Femur (tissue), 1 donor: Measurements from ENCODE around the gene ABTB2.

Experiments used
- DNase-seq: peaks from one replicate; pipeline ENCODE4 v3.0.0-alpha.2; 2017

Gene ABTB2

DNA sequence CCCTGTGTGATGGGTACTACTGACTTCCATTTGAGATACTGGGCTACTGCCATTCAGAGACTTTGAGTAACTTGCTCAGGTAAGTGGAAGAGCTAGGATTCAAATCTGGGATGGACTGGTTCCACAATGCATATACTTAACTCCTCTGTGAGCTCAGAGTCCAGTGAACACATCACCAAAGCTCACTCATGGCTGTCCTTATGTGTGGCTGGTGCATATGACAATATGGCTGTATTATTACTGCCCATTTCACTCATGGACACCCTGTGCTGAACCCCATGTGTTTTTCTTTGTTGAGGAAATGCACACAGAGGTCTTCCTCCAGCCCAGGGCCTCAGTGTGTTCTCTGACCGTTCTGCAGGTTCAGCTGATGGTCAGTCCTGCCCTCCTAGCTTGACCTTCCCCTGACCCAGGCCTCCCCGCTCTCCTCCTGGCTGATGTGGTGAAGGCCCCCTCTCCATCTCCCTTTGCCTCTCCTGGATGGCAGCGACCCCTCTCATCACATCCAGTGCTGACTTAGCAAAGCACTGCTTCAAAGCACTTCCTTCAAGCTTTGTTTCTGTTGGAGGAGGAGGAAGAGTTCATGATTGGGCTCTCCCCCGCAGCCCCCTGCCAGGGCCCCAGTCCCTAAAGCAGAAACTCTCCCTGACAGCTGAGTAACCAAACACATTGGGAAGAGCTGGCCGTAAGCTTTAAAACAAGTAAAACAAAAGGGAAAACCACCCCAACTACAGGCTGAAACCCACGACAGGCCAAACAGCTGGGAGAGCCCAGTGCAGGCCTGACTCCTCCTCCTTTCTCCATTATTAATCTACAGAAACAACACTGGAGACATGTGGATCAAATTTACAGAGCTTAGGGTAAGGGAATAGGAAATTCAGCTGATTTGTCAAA lies 151.2 kb downstream of the ABTB2 start:
- peak; percentile 73 for DNase-seq

DNA sequence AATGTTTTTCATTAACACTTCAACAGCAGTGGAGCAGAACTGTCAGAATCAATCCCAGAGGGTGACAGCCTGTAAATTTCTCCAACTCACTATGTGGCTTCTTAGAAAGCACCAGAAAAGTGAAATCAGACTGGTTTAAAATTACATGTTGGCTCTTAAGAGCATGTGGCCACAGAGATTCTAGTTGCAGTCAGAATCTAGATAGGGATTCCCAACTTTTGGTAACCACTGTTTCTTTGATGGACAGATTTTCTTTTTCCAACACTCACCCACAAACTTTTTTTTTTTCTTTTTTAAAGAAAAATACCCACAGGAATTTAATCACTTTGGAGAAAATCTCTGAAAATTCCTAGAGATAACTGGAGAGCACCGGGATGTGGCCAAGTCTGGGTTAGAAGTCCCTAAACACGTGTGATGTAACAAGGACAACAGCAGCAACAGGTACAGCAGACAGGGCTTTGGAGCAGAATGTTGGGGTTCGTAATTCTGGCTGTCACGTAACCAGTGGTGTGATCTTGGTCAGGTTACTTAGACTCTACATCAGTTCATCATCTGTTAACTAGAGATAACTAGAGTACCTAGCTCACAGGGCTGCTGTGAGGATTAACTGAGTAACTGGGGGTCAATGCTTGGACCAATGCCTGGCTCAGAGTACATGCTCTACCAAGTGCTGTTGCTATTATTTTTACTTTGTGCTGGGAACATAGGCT lies 152.3 kb downstream of the ABTB2 start:
- DNase-seq: no peak

DNA sequence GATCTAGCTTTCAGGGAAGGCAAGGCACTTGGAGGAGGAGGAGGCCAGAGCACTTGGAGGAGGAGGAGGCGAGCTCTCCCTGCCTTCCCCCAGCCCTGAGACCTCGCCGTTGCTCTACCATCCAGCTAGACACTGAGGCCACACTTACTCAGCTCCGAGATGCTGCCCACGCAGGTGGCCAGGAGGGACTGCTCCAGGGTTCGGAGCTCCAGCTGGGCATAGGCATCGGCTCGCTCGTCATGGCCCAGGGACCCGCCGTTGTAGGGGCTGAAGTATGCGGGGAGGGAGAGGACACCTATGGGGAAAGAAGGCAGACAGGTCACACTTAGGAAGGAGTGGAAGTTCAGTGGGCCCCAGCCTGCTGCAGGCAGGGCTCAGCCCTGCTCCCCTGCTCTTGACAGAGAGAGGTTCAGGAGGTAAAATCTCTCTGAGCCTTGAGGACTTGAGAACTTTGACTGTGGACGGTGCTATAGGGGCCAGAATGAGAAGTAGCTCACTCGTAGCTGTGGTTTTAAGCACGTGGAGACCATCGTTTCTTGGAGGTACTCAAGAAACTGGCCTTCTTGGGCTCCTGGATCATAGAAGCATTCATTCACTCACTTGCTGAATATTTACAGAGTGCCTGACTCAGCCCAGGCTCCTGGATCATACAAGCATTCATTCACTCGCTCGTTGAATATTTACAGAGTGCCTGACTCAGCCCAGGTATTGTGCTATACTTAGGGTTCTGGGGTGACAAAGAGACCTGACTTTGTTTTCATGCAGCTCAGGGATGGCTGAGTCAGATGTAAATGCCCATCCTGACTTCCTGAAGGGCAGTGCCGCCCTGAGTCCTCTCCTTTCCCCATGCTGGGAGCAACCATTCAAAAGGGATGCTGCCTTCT lies 153.2 kb downstream of the ABTB2 start:
- no peak for DNase-seq

DNA sequence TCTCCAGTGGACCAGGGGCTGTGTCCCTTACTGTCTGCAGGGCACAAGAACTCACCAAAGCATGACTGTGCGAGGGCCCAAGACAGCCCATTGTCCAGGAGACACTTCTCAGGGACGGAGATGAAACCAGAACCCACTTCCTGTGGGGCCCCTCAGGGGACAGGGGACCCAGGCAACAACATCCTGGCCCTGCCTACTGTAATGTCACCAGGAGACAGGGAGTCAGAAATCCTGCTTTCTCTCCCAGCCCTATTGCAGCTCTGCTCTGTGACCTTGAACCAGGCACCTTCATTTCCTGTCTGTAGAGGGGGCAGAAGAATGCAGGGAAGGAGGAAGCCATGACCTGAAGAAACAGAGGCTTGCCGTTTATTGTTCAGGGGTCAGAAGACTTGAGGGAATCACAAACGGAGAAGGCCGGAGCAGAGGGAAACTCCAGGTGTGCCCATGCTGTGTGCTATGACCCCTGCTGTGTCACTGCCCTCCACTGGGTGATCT lies 154.4 kb downstream of the ABTB2 start:
- no peak for DNase-seq

DNA sequence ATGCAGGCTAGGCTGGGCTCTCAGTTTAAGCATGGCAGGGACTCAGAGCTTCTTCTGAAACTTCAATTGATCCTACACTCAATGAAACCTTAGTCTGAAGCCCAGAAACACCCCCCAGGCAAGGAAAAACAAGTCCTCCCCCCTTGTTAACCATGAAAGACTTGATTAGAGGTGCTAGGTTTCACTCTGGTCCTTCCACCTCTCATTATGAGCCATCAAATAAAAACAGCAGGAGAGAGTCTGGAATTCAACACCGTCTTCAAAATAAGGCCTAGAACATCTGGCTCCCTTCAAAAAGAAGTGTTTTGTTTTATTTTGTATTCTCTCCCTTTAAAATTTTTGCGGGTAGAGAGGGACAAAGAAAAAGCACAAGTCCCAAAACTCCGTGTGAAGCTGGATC lies 156.7 kb downstream of the ABTB2 start:
- no peak for DNase-seq

DNA sequence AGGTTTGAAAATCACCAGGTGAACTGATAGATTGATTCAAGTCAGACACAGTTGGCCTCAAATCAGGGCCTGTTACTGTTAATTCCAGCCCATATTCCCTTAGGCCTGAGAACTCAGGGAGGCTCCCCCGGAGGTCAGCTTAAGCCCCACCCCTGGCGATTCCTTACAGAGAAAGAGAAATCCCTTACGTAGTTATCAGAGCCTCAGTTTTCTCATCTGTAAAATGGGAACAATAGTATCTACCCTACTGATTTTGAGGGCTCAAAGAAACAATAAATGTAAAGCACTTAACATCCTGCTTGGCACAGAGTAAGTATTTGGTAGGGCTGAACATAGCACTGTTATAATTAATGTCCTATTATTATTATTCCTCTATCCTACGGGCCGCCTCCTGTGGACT lies 158.3 kb downstream of the ABTB2 start:
- DNase-seq: no peak

DNA sequence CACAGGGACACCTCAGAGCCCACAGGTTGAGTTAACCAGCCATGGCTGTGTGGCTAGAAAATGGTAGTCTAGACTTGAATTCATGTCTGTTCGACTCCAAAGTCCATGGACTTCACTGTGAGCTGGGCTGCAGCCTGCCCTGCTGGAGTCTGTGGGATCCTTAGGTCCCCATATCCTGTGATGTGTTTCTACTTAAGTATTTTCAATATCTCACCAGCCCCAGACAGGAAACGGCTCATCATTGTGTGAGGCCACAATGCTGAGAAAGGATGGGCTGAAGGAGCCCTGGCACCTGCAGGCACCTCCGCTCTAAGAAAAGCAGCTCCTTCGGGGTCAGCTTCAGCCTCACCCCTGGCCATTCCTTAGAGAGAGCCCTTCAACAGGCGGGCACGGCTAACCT lies 159.3 kb downstream of the ABTB2 start:
- no peak for DNase-seq

DNA sequence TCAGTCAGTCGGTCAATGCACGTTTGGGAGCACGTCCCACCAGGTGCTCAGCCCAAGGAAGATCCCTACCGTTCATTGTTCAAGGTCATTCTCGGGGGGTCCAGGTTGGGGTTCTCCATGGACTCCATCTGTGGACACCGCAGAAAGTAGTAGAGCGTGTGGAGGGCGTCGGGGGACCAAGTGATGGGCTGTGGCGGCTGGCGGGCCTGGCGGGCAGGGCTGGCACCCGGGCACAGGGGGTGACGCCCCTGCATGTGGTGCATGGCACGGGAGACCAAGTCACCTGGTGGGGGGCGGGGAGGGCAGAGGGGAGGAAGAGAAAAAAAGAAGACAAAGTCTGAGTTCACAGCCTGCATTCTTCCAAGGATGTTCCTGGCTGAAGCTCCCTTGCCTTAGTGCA lies 160.6 kb downstream of the ABTB2 start:
- no peak for DNase-seq

DNA sequence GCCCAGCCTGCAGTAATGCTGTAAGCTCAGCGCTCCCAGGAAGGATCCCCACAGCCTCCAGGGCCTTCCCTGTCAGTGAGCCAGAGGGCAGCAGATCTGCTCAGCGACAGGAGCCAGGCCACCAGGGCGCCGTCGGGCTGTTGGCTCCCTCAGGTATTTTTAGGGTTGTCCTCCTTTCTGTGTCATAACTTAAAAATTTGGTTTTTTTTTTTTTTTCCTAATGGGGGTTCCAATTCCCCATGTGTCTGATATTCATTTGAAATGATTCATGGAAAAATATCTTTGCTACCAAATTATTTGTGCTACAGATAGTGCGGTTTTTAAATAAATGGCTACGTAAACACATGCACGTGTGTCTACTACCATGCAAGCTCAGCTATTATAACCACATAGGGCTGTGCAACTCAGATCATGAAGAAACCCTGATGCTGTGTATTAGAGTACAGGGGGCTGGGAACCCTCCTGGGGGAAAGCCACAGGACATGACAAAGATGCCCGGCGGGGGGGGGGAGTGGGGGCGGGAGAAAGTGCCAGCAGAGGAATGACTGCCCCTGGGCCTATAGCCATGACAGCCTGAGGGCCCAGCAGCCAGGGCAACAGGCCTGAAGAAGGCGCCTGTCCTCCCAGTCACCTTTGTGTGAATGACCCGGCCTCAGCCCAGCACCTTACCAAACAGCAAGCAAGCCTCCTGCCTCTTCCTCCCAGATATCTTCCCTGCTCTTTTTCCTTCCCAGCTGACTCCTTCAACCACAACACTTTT lies 163.1 kb downstream of the ABTB2 start:
- no peak for DNase-seq

DNA sequence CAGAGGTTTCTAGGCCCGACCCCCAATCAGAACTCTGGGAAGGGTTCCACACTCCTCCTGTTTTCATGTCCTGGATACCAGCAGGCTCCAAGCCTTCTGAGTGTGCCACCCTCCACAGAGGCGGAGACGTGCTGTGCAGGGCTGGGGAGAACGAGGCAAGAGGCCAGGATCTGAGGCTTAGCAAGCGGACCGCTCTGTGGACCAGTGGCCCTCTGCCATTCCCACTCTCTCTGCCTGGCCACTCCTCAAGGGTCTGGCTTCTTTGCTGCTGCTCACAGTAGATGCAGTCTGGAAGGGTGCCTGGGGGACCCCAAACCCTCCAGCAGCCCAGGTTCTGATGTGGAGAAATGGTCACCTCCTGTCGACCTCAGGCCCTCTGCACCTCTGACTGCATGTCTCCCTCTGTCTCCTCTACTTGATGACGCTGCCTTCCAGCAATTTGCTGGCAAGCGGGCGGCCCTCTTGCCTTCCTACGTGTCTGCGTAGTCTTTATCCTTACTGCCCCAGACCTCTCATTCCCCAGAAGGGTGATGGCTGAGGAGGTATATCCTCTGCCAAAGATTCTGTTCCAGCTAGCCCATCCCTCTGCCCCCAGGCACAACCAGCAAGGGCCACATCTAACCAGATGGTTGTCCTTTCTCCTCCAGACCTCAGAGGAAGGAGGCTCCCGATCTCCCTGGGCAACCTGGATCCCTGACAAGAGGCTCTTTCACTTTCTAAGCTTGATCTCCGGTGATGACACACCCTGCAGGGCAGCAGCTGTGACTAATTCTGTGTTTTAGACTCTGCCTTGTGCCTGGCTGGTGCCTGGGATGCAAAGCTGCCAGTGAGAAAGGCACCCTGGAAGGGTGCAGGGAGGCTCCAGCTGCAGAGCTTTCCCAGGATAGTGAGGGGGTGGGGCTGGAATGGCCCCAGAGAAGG lies 165.1 kb downstream of the ABTB2 start:
- peak; percentile 74 for DNase-seq

DNA sequence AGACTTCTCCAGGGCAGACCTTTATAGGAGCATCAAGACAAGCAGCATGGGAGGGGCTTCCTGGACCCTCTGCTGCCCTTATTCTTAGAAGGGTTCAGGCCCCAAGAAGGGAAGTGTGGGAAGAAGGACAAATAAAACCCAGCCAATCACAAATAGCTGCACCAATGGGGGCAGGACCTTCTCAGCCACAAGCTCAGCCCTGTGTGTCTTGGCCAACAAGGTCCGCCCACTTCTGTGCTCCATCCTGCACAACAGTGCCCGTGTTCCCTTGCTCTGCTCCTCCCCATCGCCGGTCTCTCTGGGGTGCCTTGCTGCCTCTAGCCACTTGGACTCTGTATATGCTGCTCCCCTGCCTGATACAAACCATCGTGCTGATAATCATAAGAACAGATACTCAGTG lies 166.2 kb downstream of the ABTB2 start:
- no peak for DNase-seq

DNA sequence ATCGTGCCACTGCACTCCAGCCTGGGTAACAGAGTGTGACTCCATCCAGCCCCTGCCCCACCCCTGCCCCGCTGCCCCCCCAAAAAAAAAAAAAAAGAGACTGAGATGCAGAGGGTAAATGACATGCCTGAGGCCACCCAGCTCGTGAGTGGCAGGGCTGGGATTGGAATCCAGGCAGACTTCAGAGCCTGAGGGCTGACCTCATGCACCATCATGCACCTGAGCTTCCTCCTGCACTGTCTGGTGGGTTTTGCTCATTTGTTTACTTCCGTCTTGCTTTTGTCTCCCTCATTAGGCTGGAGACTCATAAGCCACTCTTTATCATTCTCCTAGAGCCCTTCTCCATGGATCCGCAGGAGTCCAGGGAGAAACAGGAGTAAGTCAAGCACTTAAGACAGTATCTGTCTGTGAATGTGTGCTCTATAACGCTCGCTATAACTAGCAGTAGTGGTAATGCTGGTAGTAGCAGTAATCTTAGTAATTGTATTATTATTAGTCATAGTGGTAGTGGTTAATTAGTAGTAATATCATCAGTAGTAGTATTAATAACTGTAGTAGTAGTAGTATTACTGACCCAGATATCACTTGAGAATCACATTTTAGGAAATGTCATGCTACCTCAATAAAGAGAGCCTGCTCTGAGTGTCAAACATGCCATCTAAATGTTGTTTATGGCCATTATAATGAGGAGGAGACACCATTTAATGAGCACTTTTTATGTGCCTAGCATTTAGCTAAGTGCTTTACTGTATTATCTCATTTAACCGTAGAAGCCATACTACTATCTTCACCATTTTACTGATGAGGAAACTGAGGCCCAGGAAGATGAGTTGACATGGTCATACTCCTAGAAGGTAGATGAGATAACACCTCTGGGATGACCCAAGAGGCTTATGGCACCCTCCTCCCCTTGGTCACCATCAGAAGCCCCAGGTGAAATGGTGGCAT lies 167.3 kb downstream of the ABTB2 start:
- DNase-seq: no peak

DNA sequence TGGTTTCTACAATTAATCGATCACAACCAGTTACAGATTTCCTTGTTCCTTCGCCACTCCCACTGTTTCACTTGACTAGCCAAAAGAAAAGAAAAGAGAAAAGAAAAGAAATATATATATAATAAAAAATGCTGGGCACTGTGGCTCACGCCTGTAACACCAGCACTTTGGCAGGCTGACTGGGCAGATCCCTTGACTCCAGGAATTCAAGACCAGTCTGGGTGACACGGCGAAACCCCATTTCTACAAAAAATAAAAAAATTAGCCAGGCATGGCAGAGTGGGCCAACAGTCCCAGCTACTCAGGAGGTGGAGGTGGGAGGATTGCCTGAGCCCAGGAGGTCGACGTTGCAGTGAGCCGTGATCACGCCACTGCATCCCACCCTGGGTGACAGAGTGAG lies 168.6 kb downstream of the ABTB2 start:
- DNase-seq: no peak

DNA sequence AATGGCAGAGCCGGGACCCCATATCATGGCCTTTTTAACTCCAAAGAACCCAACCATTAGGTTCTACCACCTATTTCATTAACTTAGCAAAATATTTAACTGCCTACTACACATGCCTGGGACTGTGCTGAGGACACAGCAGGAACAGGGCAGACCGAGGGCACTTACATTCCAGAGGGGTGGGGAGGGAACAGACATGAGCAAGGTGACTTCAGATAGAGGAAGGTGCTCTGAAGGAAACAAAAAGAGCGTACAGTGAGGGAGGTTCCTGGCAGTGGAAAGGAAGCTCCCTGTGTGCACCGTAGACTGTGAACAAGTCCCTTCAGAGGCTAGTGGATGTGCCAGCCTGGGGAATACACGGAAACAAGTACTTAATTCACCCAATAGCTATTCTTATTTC lies 169.6 kb downstream of the ABTB2 start:
- no peak for DNase-seq

DNA sequence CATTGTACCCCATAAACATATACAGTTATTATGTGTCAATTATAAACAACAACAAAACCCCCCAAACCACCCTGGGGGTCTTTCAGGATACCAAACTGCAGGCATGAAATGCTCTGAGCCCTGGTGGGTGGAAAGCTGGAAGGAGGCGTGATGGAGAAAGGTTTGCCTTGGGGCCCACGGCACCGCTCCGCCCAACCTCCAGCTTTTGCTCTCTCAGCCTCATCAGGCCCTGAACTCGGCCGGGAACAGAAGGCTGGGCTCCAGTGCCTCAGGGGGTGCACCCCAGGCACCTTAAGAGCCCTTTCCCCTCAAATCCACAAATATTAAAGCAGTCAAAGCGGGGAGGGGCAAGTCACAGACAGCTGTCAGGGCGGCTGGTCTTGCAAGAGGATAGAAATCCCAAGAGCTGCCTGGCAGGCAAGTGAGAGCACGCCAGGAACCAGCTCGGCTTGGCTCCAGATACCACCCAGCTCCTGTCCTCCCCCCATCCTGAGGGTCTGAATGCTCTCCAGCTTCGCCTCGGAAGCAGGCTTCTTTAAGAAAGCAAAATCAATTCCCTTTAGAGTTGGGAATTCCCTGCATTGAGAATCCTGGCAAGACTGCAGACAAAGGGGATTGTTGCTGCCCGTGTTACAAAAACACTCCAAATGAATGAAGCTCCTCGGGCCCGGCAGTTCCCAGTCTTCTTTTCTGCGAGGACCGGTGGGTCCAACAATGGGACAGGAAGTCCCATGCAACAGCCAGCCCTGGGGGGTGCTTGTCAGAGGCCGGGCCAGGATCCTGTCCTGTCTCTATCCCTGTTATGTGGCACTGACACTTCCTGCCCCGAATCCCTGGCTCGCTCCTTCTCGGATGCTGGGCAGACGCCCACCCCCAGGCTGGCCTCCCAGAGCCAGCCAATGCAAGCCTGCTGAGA lies 171.6 kb downstream of the ABTB2 start:
- DNase-seq: no peak

DNA sequence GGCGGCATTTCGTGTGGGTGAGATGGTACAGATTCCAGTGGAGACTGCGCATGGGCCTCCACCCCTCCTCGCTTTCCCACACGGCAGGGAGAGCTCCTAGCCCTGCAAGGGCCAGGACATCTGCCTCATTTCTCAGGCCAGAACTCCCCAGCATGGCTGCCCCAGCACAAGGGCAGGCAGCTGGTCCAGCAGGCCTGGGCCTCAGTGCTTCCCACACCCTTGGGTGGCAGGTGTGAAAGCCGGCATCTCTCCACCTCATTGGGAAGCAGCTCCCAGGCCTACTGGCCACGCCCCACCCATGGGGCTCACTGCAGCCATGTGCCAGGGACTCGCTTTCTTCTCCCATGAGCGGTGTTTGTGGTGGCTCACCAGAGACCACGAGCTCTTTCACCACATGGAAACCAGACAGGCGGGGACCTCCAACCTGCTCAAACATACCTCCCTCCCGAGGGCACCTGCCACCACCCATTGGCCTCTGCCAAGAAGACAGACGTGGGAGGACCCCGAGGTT lies 173.2 kb downstream of the ABTB2 start:
- no peak for DNase-seq

DNA sequence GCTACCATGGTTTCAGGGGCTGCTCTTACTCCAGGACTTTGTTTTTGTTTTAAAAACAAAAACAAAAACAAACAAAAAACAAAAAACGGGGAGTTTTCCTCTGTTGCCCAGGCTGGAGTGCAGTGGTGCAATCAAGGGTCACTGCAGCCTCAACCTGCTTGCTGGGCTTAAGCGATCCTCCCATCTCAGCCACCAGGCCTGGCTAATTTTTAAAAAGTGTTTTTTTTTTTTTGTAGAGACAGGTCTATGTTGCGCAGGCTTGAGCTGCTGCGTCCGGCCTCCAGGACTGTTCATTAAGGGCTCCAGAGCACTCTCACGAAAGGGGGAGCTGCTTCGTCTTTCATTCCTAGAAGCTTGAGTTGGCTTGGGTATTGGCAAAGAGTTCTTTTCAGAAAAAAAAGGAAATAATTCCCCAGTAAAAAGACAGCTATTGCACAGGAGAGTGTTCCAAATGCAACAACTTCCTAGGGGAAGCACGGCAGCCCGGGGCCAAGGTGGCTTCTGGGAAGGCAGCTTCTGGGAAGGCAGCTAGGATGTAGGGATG lies 173.9 kb downstream of the ABTB2 start:
- no peak for DNase-seq

DNA sequence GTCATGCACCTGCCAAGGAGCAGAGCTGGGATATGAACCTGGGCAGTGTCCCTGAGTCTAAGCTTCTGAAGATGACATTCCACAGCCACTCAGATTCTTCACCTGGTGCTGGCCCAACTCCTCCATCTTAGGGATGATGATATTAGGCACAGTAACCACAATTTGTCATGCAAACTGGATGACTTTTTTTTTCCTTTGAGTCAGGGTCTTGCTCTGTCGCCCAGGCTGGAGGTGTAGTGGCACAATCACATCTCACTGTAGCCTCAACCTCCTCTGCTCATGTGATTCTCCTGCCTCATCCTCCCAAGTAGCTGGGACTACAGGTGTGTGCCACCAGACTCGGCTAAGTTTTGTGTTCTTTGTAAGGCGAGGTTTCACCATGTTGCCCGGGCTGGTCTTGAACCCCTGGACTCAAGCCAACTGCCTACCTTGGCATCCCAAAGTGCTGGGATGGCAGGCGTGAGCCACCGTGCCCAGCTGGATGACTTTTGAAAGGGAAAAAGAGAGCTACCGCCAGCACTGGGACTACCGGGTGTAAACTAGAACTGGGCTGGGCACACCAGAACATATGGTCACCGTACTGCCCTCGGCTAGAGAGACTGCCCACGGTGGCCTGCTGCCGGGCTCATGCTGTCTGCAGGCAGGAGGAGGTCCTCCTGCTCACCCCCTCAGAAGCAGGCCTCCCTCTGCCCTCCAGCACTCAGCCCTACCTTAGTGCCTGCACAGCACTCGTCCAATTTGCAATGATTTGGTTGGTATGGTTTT lies 174.7 kb downstream of the ABTB2 start:
- DNase-seq: no peak
